Ramos (cell line): ENCODE measurements around the gene APBA3.

Source experiments
- in situ Hi-C: fragments of 300-500 bp; cut with MboI; formaldehyde crosslinking; loops from one replicate; pipeline ENCODE4 v1.14.3; 2022; ENCODE audit warnings: low sequenced_read_pairs; ENCODE audit not compliant: unreplicated experiment

The APBA3 gene

DNA sequence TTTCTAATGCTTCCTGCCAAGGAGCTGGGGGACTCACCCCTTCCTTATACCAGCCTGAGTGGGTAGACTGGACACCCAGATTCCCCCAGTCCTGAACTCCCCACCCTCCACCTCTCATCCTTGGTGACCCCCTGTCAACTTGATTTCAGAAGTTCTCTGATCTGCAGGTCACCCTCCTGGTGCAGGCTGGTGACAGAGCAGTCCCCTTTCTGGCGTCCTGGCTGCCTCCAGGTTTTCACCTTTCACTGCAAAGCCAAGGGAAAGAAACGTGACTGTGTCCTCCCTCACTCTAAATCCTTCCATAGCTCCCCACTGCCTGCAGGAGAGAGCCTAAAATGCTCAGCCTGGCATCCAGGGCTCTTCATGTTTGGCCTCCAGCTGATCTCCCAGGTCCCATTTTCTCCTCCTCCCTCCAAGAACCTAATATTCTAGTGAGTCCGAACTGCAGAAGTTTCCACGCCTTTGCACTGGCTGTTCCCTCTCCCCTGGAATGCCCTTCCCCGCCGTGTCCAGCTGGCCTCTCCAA is 28.8 kb upstream of the APBA3 start:
- in situ Hi-C loops = no loop called here

DNA sequence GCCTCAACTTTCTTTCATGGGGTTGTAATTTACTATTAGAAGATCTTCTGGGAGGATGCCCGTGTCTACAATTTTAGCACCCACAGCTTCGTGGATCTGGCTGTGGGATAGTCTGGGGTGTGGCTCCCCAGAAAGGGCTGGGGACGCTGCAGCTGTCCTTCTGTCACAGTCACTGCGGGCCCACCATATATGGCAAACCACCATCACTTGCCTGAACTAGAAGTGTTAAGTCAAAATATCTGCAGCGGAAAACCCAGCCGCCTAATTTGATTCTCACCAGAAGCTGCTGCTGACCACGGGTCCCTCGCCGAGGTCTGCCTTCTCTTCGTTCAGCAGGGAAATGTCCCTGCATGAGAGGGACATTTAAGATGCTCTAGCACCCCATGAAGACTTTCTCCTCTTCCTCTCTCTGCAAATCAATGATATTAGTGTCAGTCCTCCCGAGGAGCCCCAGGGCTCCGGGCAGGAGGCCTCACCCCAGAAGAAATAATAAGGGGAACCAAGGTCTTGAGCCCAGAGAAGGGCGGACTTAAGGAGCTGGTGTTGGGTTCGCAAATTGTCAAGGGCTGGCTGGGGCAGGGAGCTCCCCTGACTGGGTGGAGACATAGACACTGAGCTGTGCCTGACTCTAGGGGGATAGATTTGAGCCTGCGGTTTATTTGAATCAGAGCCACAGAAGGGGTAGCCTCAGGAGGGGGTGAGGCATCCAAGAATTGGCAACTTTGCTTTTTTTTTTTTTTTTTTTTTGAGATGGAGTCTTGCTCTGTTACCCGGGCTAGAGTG is 27.7 kb upstream of the APBA3 start:
- in situ Hi-C loops = no loop called here

DNA sequence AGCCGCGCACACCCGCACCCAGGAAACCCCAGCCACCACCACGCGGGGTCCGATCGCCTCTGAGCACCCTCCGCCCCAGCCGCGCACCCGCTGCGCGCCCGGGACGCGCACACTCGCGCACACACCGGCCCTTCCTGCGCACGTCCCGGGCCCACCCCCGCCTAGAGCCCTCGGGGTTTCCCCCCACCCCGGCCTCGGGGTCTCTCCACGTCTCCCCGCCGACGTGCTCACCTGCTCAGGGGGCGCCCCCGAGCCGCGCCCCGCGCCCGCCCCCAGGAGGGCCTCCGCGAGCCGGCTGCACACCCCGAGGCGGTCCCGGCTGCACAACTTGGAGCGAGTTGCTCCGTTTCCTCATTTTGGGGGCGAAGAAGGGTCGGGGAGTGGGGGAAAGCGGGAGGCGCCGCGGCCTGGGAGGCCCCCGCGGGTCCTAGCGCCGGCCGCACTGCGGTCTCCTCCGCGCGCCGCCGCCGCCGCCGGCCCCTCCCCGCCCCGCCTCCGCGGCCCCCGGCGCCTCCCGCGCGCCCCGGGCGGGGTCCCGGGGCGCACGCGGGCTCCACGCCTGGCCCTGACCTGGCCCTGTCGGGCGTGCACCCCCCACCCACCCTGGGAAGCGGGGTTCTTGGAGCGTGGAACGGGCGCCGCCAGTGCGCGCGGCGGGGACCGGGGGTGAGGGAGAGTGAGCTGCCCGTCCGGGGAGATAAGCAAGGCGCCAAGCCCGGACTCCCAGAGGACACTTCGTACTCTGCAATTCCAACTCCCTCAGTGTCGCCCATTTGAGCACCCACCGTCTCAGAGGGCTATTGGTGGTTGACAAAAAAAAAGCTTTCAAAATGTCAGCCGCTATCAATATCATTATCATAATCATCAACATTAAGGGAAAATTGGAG is 24.7 kb upstream of the APBA3 start, which contains the start of gene MATK:
Gene MATK (minus strand): TSS at position 444 of the 887 bp plus-strand sequence. CDS start 1,246 bp downstream, outside the sequence.
- in situ Hi-C loops = no loop called here

DNA sequence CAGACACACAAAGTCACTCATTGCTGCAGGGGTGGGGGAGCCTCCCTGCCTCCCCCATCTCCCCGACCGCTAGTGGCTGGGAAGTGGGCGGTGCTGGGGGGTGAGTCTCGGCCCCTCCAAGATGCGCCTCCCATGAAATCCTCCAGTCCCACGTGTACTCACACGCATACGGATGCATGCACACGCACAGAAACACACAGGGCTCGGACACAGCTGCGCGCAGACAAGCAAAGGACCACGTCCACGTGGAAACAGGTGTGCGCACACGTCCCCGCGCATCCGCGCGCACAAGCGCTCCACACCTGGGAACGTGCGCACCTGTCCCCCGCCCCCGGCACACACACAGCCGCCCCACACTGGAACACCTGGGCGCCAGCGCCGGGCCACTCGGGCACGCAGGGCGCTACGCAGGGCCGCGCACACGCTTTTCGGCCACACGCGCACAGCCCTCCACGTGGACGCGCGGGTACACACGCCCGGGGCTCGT is 24.0 kb upstream of the APBA3 start:
- in situ Hi-C loops = no loop called here

DNA sequence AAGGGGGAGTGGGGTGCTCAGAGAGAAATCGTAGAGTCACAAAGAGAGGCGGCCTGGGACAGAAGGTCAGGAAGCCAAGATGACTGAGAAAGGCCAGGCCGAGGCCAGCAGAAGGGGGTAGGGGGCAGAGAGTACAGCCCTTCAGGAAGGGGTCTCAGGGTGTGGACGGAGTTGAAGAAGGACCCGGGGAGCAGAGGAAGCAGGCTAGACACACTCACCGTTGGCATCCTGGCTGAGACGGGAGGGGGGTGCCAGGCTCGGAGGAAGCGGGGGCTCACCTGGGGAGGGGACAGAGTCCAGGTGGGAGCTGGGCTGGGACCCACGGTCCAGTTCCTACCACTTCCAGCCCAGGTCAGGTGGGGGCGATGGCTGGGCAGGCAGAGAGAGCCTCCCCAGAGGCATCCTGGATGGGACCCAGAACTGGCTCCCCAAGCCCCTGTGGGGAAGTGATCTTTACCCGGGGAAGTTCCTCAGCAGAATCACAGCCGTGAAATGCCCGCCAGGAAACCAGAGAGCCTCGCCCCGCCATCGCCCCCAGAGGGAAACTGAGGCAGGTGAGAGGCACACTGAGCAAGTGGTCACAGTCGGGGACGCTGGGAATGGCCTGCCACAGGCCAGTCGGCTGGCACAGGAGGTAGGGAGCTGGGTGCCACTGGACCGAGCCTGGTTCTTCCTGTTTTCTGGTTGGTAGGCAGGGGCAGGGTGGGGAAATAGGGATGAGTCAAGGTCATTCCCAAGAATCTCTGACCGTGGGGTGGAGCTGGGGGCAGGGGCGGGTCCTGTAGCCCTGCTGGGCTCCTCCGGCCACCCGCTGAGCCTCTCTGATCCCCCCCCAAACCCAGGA is 23.3 kb upstream of the APBA3 start:
- in situ Hi-C loops = no loop called here

DNA sequence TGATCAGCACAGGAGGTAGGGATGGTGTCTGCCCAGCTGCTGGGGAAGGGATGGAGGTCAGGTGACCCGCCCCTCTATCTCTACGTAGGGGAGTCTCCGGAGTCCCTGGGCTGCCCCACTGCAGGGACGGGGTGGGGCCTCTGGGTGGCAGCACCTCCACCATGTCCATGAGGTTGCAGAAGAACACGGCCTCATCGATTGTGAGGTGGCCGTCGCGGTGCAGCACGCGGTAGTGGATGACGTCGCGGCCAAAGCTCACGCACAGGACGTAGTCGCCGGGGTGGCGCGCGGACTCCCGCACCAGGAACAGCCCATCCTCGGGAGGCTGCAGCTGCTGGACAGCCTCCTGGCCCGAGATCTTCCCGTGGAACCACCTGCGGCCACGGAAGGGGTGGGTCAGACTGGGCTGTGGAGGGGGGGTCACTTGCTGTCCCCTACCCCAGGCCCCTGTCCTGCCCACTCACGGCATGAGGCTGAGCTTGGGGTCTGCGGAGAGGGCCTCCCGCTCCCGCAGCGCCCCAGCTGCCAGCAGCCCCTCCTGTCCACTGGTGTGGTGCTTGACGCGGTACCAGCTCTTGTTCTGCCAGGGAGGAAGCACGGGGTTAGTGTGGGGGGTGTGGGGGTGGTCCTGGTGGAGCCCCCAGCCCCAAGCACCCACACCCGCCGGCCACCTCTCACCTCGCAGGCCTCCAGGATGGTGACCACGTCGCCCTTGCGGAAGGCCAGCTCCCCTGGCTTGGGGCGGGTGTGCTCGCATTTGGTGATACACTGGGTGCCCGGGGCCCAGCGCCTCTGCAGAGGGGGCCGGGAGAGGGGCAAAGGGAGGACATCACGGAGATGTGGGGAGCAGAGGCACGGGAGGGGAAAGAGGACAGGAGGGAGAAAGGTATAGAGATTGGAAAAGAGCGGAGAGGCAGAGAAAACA is 22.4 kb upstream of the APBA3 start:
- in situ Hi-C loops = no loop called here

DNA sequence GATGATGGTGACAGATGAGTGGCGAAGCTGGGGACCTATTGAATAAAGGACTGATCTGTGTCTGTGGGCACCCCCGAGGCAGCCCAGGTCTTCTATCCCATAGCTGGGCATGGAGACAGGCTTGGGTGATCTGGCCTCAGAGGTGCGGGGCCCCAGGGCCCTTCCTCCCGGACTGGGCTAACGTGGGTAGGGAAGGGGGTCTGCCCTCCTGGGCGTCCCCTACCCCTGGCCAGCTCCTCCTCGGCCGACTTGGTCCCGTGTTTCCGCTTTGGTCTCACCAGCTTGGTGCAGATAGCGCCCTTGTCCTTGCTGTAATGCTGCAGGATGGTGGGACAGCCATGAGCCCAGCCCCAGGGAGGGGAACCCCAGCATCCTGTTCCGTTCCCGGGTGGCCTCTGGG is 21.4 kb upstream of the APBA3 start:
- in situ Hi-C loops = no loop called here

DNA sequence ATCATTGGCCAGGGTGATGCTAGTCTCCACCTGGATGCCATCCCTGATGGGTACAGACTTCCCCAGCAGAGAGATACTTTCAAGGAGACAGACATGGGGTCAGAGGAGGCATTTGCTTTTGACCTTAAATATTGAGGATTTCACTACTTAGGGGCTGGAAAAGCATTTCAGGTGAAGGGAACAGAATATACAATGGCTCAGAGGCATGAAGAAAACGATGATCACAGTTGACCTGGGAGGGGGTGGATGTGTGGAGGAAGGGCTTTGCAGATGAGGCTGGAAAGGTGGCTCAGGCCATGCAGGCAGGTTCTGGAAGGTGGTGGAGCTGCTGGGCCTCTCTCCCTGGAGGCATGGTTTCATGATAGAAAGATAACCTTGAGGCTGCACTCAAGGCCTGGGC is 20.8 kb upstream of the APBA3 start:
- in situ Hi-C loops = no loop called here

DNA sequence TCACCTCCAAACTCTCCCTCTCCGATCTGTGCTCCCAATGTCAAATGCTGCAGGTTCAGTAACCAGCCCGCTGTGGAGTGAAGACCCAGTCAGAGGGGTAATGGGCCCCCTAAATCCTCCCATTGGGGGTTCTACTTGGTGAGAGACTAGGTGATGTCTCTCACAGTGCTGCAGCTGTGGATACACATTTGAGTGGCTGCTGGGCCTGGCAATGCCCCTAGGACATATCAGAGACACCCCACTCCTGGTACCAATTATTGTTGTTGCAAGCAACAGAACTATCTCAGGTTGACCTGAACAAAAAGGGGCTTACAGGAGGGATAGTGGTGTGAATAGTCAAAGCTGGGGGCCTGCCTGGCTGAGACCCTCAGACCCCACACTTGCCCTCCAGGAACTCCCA is 20.1 kb upstream of the APBA3 start:
- in situ Hi-C loops = no loop called here

DNA sequence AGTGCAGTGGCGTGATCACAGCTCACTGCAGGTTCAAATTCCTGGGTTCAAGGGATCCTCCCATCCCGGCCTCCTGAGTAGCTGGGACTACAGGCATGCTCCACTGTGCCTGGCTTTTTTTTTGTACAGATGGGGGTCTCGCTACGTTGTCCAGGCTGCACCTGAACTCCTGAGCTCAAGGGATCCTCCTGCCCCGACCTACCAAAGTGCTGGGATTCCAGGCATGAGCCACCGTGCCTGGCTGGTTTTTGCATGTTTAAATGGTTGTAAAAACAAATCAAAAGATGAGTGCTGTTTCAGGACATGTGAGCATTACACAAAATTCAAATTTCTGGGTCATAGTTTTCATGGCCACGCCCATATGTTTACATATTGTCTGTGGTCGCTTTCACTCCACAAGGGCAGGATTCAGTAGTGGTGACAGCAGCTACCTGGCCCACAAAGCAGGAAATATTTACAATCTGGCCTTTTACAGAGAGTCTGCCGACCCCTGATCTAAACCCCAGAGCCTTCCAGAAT is 19.4 kb upstream of the APBA3 start:
- in situ Hi-C loops = no loop called here

DNA sequence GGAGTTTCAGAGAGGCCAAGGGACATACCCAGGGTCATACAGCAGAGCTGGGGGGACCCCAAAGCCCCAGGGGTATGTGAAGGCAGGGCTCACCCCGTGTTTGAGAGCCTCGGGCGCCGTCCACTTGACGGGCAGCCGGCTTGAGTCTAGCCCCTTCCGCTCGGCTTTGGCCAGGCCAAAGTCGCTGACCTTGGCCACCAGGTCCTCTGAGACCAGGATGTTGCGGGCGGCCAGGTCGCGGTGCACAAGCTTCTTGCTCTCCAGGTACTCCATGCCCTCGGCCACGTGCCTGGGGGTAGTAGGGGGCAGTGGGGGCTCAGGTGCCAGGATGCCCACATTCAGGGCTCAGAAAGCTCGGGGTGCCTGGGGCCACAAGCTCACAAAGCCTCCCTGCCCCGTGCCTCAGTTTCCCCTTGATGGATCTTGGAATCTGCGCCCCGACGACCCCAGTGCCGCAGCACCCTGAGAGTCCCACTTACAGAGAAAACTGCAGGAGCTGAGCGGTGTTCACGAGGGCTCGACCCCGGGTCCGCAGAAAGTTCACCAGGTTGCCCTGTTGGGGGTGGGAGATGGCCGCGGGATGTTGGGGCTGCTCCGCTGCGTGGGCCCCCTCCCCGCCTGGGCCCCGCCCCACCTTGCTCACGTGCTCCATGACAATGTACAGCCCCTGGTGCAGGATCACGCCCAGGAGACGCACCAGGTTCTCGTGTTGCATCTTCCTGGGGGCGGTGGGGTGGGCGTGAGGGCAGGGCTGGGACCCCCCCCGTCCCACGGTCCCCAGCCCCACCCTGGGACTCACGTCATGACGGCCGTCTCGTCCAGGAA is 17.6 kb upstream of the APBA3 start:
- in situ Hi-C loops = no loop called here

DNA sequence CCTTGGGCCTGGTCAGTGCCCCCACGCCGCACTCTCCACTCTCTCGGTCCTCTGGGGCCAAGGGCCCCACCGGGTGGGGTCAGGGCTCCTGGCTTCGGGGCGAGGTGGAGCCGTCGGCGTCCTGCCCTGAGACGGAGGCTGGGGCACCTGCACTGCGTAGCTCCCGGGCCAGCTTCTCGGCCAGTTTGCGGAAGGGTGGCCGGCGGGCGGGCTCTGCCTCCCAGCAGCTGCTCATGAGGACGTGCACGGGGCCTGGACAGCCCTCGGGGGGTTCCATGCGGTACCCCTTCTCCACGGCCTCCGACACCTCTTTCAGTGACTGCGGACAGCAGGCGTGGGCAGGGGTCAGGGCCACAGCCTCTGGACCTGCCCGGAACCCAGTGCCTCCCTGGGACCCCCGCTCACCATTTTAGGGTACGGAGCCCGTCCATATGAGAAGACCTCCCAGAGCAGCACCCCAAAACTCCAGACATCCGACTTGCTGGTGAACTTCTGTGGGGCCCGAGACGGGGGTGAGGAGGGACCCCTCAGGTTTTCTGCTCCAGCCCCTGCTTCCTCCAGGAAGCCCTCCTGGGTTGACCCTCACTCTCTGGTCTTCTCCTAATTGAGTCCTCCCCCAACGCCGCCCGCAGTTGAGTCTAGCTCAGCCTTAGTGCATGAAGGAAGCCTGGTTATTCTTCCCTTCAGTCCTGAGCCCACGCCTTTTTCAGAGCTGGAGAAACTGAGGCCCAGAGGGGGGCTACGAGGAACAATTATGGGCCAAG is 16.8 kb upstream of the APBA3 start:
- in situ Hi-C loops = no loop called here

DNA sequence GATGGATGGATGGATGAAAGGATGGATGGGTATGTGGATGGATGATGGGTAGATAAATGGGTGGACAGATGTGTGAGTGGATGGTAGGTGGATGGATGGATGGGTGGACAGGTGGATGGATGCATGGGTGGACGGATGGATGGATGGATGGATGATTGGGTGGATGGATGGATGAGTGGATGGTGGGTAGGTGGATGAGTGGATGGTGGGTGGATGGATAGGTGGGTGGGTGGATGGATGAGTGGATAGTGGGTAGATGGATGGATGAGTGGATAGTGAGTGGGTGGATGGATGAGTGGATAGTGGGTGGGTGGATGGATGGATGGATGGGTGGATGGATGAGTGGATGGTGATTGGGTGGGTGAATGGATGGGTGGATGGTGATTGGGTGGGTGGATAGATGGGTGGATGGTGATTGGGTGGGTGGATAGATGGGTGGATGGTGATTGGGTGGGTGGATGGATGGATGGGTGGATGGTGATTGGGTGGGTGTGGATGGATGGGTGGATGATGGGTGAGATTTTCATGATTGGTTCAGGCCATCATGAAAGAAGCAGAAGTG is 15.1 kb upstream of the APBA3 start:
- in situ Hi-C loops = no loop called here

DNA sequence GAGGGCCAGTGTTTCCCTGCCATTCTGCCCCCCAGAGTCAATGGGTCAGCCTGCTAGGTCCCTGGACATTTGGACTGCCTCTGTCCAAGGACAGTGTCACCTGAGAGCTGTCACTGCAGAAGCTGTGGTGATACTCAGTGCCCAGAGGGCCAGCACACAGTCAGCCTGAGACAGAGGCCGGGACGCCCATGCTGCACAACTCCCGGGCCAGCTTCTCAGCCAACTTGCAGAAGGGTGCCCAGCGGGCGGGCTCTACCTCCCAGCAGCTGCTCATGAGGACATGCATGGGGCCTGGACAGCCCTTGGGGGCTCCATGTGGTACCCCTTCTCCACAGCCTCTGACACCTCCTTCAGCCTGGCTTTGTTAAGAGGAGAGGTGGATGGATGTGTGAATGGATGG is 14.3 kb upstream of the APBA3 start:
- in situ Hi-C loops = no loop called here

DNA sequence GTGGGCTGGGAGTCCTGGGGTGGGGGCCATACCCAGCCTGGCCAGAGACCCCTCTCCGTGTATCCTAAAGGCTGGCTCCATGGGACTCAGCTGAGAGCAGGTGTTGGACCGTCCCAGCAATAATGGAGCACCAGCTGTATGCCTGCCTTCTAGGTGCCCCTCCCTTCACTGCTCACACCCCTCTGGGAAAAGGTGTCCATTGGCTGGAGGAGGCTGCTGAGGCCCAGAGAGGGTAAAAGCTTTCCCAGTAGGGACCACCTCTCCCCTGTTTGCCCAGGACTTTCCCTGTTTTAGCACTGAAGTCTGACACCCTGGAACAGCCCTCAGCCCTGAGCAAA is 13.9 kb upstream of the APBA3 start:
- in situ Hi-C loops = no loop called here

DNA sequence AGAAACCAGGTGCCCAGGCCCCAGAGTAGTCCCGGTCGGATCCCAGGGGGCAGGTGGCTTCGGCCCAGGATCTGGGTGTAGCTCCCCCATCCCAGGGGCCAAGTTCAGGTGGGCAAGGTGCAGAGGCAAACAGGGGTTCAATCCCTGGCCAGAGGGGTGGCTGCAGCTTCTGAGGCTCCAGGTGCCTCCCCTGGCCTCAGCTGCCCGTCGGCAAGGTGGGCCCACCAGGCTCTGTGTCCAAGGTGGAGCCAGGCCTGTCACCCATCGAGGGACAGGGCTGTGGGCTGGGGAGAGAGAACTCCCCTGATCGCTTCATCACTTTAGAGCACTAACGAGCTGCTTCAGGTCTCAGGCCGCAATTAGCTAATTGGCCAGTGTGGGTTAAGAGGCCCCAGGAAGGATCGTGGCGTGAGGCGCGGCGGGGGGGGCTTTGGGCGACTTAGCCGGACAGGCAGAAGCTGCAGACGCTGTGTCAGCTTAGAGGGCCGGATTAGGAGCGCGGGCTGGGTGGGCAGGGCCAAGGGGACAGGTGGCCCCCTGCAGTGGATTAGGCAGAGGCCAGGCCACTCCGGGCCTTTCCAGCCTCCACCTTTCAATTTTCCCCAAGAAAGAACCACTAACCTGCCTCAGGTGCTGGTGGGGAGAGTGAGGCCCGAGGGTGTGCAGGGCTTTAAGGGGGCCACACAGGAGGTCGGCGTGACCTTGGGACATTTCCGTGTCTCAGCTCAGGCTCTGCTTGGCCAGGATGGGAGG is 13.3 kb upstream of the APBA3 start:
- in situ Hi-C loops = no loop called here
